Tibial nerve (tissue), 4 donors: ENCODE data around the gene EHF. TPM values are rescaled to one million over a fixed set of nuclear protein-coding genes. Genes with fewer than 3 reads are reported as not detected.
"Not testable (repeated sequence)": the region's sequence is repeated elsewhere in the genome, so short reads cannot be mapped to it uniquely, and the experiment has no call there.

Source experiments
- DNase-seq, 2 donors: peaks; one replicate each; pipeline ENCODE4 v3.0.0-alpha.2; 2019; ENCODE audit warnings: low spot score in 2 of 2
- H3K27ac ChIP-seq, 4 donors: fragments of 200-600 bp; sonication (generic) in 3 of 4; one replicate each; pipeline ENCODE4 v1.5.1; 2017 to 2019; ENCODE audit warnings: mild to moderate bottlenecking in 1 of 4
- H3K27me3 ChIP-seq, 2 donors: fragments of 200-600 bp; sonication (generic) in 1 of 2; one replicate each; pipeline versions ENCODE4 v1.5.1 to v1.6.0; 2017 to 2019
- H3K36me3 ChIP-seq, 3 donors: fragments of 200-600 bp; sonication (generic); one replicate each; pipeline ENCODE4 v1.5.1; 2018 to 2019
- H3K4me1 ChIP-seq, 4 donors: fragments of 200-600 bp; sonication (generic) in 3 of 4; one replicate each; pipeline ENCODE4 v1.5.1; 2017 to 2019
- H3K4me3 ChIP-seq, 4 donors: fragments of 200-600 bp; sonication (generic) in 3 of 4; one replicate each; pipeline ENCODE4 v1.5.1; 2017 to 2019; ENCODE audit warnings: mild to moderate bottlenecking in 1 of 4, moderate library complexity in 1 of 4
- H3K9me3 ChIP-seq, 4 donors: fragments of 200-600 bp; sonication (generic) in 3 of 4; one replicate each; pipeline ENCODE4 v1.5.1; 2017 to 2019
- CTCF ChIP-seq, 5 experiments: fragments of 200-600 bp in 3 of 5; fragments of 450-650 bp in 2 of 5; sonication (generic) in 3 of 5; IDR thresholded peaks; one replicate each; pipeline ENCODE4 v1.5.1; 2016 to 2019; ENCODE audit warnings: antibody characterized with exemption in 5 of 5, mild to moderate bottlenecking in 3 of 5, moderate library complexity in 2 of 5
- EP300 ChIP-seq, 2 donors: sonication (generic); formaldehyde crosslinking; IDR thresholded peaks; one replicate each; pipeline ENCODE4 v1.6.1; 2017; ENCODE audit warnings: antibody characterized with exemption in 2 of 2, mild to moderate bottlenecking in 1 of 2
- POLR2A ChIP-seq, 2 donors: fragments of 450-650 bp; IDR thresholded peaks; one replicate each; pipeline ENCODE4 v1.6.1; 2017; ENCODE audit warnings: antibody characterized with exemption in 2 of 2, mild to moderate bottlenecking in 2 of 2, moderate library complexity in 2 of 2
- WGBS, 2 donors: methylation state at CpG; one replicate each; pipeline ENCODE4 v1.1.5; 2018; 5-methylcytosine and 5-hydroxymethylcytosine counted together
- total RNA-seq, 4 donors: library from RNA; depleted of rRNA; stranded (reverse); fragments of >200 nt; gene quantifications; one replicate each; pipeline ENCODE4 v1.1.0, GENCODE V29; 2016

Gene EHF
- total RNA-seq, 4 donors from 2014 or later: 0.22 TPM; not detected in 3

- no peak for DNase-seq
- peaks cover 0 to 7% of the 10 kb centered on the region in 2 donors for H3K27me3 ChIP-seq
- whole genome bisulfite sequencing, 2 donors: 82 to 84% methylated on average over 2 of the region's 2 CpGs
- H3K4me1 ChIP-seq: peaks cover 0 to 9% (median 3%) of the 10 kb centered on the region in 4 donors
- no peaks in the 10 kb centered on the region for H3K36me3 ChIP-seq
- TF ChIP-seq POLR2A (IDR thresholded peaks at IDR 0.05) (no peak), CTCF (IDR thresholded peaks at IDR 0.05) (no peak), EP300 (IDR thresholded peaks at IDR 0.05) (no peak)
- H3K27ac ChIP-seq: no peak overlapping the region
- no peak overlapping the region for H3K4me3 ChIP-seq
- H3K9me3 ChIP-seq: peaks cover 0 to 2% (median 0%) of the 10 kb centered on the region in 4 donors
These were observed 32.9 kb upstream of the EHF start for GRCh38 chr11:34588023-34588422.

GRCh38 chr11:34588701-34589100 lies 32.2 kb upstream of the EHF start:
- no peak overlapping the region for H3K27ac ChIP-seq
- TF ChIP-seq POLR2A (IDR thresholded peaks at IDR 0.05) (no peak), EP300 (IDR thresholded peaks at IDR 0.05) (no peak), CTCF (IDR thresholded peaks at IDR 0.05) (no peak)
- H3K4me3 ChIP-seq: no peak overlapping the region
- H3K27me3 ChIP-seq: peaks cover 0 to 7% of the 10 kb centered on the region in 2 donors
- peaks cover 0 to 9% (median 3%) of the 10 kb centered on the region in 4 donors for H3K4me1 ChIP-seq
- WGBS, 2 donors: 77 to 80% methylated on average over 4 of the region's 4 CpGs
- peaks cover 0 to 7% (median 0%) of the 10 kb centered on the region in 4 donors for H3K9me3 ChIP-seq
- no peaks in the 10 kb centered on the region for H3K36me3 ChIP-seq
- no peak for DNase-seq

- not testable (repeated sequence) for H3K4me3 ChIP-seq, H3K9me3 ChIP-seq, H3K4me1 ChIP-seq, H3K36me3 ChIP-seq, H3K27ac ChIP-seq, DNase-seq, H3K27me3 ChIP-seq
- 84 to 90% methylated on average over 7 of the region's 7 CpGs for WGBS, 2 donors
These were observed 31.7 kb upstream of the EHF start for GRCh38 chr11:34589177-34589576.

GRCh38 chr11:34593085-34593484 lies 27.8 kb upstream of the EHF start:
- Histone ChIP-seq H3K9me3 (peaks cover 0 to 8% (median 0%) of the 10 kb centered on the region in 4 donors), H3K27ac (no peak overlapping the region), H3K4me1 (no peaks in the 10 kb centered on the region), H3K36me3 (no peaks in the 10 kb centered on the region), H3K27me3 (peaks cover 0 to 7% of the 10 kb centered on the region in 2 donors), H3K4me3 (no peak overlapping the region)
- DNase-seq: no peak
- TF ChIP-seq CTCF (IDR thresholded peaks at IDR 0.05) (no peak), EP300 (IDR thresholded peaks at IDR 0.05) (no peak), POLR2A (IDR thresholded peaks at IDR 0.05) (no peak)
- WGBS, 2 donors: 35 to 39% methylated on average over 1 of the region's 1 CpG

GRCh38 chr11:34594603-34595002 lies 26.3 kb upstream of the EHF start:
- no peaks in the 10 kb centered on the region for H3K36me3 ChIP-seq
- TF ChIP-seq EP300 (IDR thresholded peaks at IDR 0.05) (no peak), POLR2A (IDR thresholded peaks at IDR 0.05) (no peak), CTCF (IDR thresholded peaks at IDR 0.05) (no peak)
- peaks cover 0 to 8% (median 0%) of the 10 kb centered on the region in 4 donors for H3K9me3 ChIP-seq
- H3K27me3 ChIP-seq: peaks cover 0 to 7% of the 10 kb centered on the region in 2 donors
- no peak for DNase-seq
- H3K4me3 ChIP-seq: no peak overlapping the region
- H3K4me1 ChIP-seq: peaks cover 0 to 4% (median 0%) of the 10 kb centered on the region in 4 donors
- 84 to 91% methylated on average over 3 of the region's 3 CpGs for WGBS, 2 donors
- no peak overlapping the region for H3K27ac ChIP-seq

- H3K27ac ChIP-seq: no peak overlapping the region
- 76 to 80% methylated on average over 2 of the region's 2 CpGs for WGBS, 2 donors
- peaks cover 0 to 2% of the 10 kb centered on the region in 2 donors for H3K27me3 ChIP-seq
- H3K4me1 ChIP-seq: peaks cover 0 to 11% (median 2%) of the 10 kb centered on the region in 4 donors
- H3K36me3 ChIP-seq: no peaks in the 10 kb centered on the region
- H3K4me3 ChIP-seq: no peak overlapping the region
- no peak for DNase-seq
- TF ChIP-seq CTCF (IDR thresholded peaks at IDR 0.05) (no peak), EP300 (IDR thresholded peaks at IDR 0.05) (no peak), POLR2A (IDR thresholded peaks at IDR 0.05) (no peak)
- peaks cover 0 to 8% (median 0%) of the 10 kb centered on the region in 4 donors for H3K9me3 ChIP-seq
These were observed 25.5 kb upstream of the EHF start for GRCh38 chr11:34595391-34595790.
